GM23338 (cell line): ENCODE measurements around the gene MTA2. TPM values are rescaled to one million over a fixed set of nuclear protein-coding genes. Genes with fewer than 3 reads are reported as not detected.

Experiments
- ATAC-seq: fragments of 200-7000 bp; cut with Tn5 transposase; 3 replicates; pipeline ENCODE4 v1.9.1; 2020
- DNase-seq: peaks from one replicate; pipeline ENCODE4 v3.0.0-alpha.2; 2015; ENCODE audit warnings: low spot score
- H2AFZ ChIP-seq: fragments of 200-600 bp; sonication (generic); 2 replicates; pipeline ENCODE4 v1.8.0; 2016; ENCODE audit warnings: antibody characterized with exemption, mild to moderate bottlenecking, moderate library complexity
- H3F3A ChIP-seq: fragments of 200-600 bp; sonication (generic); replicated peaks from 2 replicates; pipeline ENCODE4 v1.8.0; 2017; ENCODE audit warnings: antibody characterized with exemption, mixed run types, low read depth
- H3K27ac ChIP-seq: fragments of 200-600 bp; sonication (generic); 2 replicates; pipeline ENCODE4 v1.6.1; 2016; ENCODE audit warnings: low read depth
- H3K27me3 ChIP-seq: fragments of 200-600 bp; sonication (generic); 2 replicates; pipeline ENCODE4 v1.8.0; 2016; ENCODE audit warnings: mild to moderate bottlenecking, mixed run types, moderate library complexity; ENCODE audit not compliant: insufficient read depth
- H3K36me3 ChIP-seq: fragments of 200-600 bp; sonication (generic); 2 replicates; pipeline ENCODE4 v1.8.0; 2016; ENCODE audit warnings: mild to moderate bottlenecking; ENCODE audit not compliant: insufficient read depth
- H3K4me1 ChIP-seq: fragments of 200-600 bp; sonication (generic); 2 replicates; pipeline ENCODE4 v1.8.0; 2016; ENCODE audit warnings: mild to moderate bottlenecking, moderate library complexity; ENCODE audit not compliant: insufficient read depth
- H3K4me2 ChIP-seq: fragments of 200-600 bp; sonication (generic); 2 replicates; pipeline ENCODE4 v1.7.1; 2017; ENCODE audit warnings: mixed run types
- H3K4me3 ChIP-seq: fragments of 200-600 bp; sonication (generic); 2 replicates; pipeline ENCODE4 v1.6.1; 2016; ENCODE audit warnings: mixed run types
- H3K79me2 ChIP-seq: fragments of 200-600 bp; sonication (generic); replicated peaks from 2 replicates; pipeline ENCODE4 v1.8.0; 2017; ENCODE audit warnings: mild to moderate bottlenecking; ENCODE audit not compliant: insufficient read depth
- H3K9me2 ChIP-seq: fragments of 200-600 bp; sonication (generic); 2 replicates; pipeline ENCODE4 v1.8.0; 2017; ENCODE audit not compliant: insufficient read depth
- H4K20me1 ChIP-seq: fragments of 200-600 bp; sonication (generic); replicated peaks from 2 replicates; pipeline ENCODE4 v1.8.0; 2017; ENCODE audit warnings: mild to moderate bottlenecking; ENCODE audit not compliant: insufficient read depth
- H3K27ac Mint-ChIP-seq: 2 replicates; pipeline ENCODE4 v1.8.0; 2020; ENCODE audit warnings: inconsistent platforms, mild to moderate bottlenecking, moderate library complexity, mixed read lengths
- H3K27me3 Mint-ChIP-seq: 3 replicates; pipeline ENCODE4 v1.8.0; 2022; ENCODE audit warnings: low read depth, mild to moderate bottlenecking, moderate library complexity, mixed read lengths, inconsistent platforms; ENCODE audit not compliant: insufficient read depth, poor library complexity
- H3K36me3 Mint-ChIP-seq: 3 replicates; pipeline ENCODE4 v1.8.0; 2021; ENCODE audit warnings: low read depth, mild to moderate bottlenecking, inconsistent platforms, moderate library complexity, mixed read lengths
- H3K4me1 Mint-ChIP-seq: 3 replicates; pipeline ENCODE4 v1.8.0; 2020; ENCODE audit warnings: mild to moderate bottlenecking, inconsistent platforms, mixed read lengths
- H3K4me3 Mint-ChIP-seq: 3 replicates; pipeline ENCODE4 v1.8.0; 2021; ENCODE audit warnings: moderate library complexity, mild to moderate bottlenecking, inconsistent platforms, mixed read lengths
- H3K9me3 Mint-ChIP-seq: 3 replicates; pipeline ENCODE4 v1.8.0; 2020; ENCODE audit warnings: moderate library complexity, mild to moderate bottlenecking, inconsistent platforms, mixed read lengths
- EZH2 ChIP-seq: fragments of 200-600 bp; sonication (generic); IDR thresholded peaks from one replicate; pipeline ENCODE4 v1.8.0; 2017; ENCODE audit warnings: antibody characterized with exemption, mild to moderate bottlenecking, low read depth; ENCODE audit not compliant: unreplicated experiment
- JUNB ChIP-seq: IDR thresholded peaks from one replicate; pipeline ENCODE4 v1.6.1; 2016; ENCODE audit warnings: antibody characterized with exemption; ENCODE audit not compliant: unreplicated experiment
- STAT1 ChIP-seq: IDR thresholded peaks from one replicate; pipeline ENCODE4 v1.6.1; 2016; ENCODE audit warnings: antibody characterized with exemption; ENCODE audit not compliant: unreplicated experiment
- polyA plus RNA-seq: library from polyadenylated mRNA; unstranded; fragments of >200 nt; fragmentation: Nextera tagmentation; extraction: Ambion mirVana; gene quantifications from 2 replicates; pipeline ENCODE4 v1.2.1, GENCODE V29; 2016
- total RNA-seq: library from RNA; depleted of rRNA; stranded (reverse); fragments of >200 nt; shearing (Covaris generic); gene quantifications from 2 replicates; pipeline ENCODE4 v1.2.3, GENCODE V29; 2014
- TF ChIP-seq, protein P1 (sequence below): fragments of 250-450 bp; sonication (Bioruptor Pico); IDR thresholded peaks from 2 replicates; pipeline ENCODE4 v1.5.0; 2020; ENCODE audit warnings: mild to moderate bottlenecking, moderate library complexity

The MTA2 gene
- total and polyA plus RNA-seq, 2 experiments from 2014 or later: 22.9 to 102 TPM

DNA sequence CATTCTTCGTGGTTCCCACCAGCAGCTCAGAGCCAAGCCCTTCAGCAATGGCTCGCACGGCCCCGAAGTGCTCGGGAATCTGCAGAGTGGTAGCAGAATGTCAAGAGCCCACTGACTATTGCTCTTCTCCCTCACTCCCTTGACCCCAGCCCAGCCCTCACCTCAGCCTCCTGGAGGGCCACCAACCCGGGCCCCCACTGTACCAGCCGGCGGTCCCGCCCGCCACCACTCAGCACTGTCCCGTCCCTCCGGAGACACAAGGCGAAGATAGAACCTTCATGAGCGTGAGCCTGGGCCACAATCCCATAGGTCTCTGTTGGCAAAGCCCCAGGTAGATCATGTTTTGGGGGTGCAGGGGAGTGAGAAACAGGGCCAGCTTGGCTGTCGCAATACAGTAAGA, 4.2 kb upstream of the MTA2 start:
- Mint-ChIP-seq H3K4me1 (peaks cover 54% of the 10 kb centered on the region), H3K4me3 (no peak overlapping the region), H3K36me3 (peaks cover 11% of the 10 kb centered on the region; the same call in 2 of the 3 replicates), H3K27ac (no peak overlapping the region), H3K27me3 (peaks cover 36% of the 10 kb centered on the region), H3K9me3 (no peaks in the 10 kb centered on the region; the same call in 2 of the 3 replicates)
- no peak overlapping the region for H2AFZ ChIP-seq
- H4K20me1 ChIP-seq: 0 out of 2 replicates have a peak, but pooled peaks cover 6% of the 10 kb centered on the region
- peaks cover 8% of the 10 kb centered on the region; the same call in 1 of the 2 replicates for H3K4me1 ChIP-seq
- H3K4me2 ChIP-seq: no peak overlapping the region
- no peak for DNase-seq
- H3K36me3 ChIP-seq: no peaks in the 10 kb centered on the region
- peaks cover under 1% of the 10 kb centered on the region; the same call in 1 of the 2 replicates for H3K79me2 ChIP-seq
- ATAC-seq: no peak
- H3K4me3 ChIP-seq: no peak overlapping the region
- TF ChIP-seq STAT1: no peak
- TF ChIP-seq, protein P1, sequence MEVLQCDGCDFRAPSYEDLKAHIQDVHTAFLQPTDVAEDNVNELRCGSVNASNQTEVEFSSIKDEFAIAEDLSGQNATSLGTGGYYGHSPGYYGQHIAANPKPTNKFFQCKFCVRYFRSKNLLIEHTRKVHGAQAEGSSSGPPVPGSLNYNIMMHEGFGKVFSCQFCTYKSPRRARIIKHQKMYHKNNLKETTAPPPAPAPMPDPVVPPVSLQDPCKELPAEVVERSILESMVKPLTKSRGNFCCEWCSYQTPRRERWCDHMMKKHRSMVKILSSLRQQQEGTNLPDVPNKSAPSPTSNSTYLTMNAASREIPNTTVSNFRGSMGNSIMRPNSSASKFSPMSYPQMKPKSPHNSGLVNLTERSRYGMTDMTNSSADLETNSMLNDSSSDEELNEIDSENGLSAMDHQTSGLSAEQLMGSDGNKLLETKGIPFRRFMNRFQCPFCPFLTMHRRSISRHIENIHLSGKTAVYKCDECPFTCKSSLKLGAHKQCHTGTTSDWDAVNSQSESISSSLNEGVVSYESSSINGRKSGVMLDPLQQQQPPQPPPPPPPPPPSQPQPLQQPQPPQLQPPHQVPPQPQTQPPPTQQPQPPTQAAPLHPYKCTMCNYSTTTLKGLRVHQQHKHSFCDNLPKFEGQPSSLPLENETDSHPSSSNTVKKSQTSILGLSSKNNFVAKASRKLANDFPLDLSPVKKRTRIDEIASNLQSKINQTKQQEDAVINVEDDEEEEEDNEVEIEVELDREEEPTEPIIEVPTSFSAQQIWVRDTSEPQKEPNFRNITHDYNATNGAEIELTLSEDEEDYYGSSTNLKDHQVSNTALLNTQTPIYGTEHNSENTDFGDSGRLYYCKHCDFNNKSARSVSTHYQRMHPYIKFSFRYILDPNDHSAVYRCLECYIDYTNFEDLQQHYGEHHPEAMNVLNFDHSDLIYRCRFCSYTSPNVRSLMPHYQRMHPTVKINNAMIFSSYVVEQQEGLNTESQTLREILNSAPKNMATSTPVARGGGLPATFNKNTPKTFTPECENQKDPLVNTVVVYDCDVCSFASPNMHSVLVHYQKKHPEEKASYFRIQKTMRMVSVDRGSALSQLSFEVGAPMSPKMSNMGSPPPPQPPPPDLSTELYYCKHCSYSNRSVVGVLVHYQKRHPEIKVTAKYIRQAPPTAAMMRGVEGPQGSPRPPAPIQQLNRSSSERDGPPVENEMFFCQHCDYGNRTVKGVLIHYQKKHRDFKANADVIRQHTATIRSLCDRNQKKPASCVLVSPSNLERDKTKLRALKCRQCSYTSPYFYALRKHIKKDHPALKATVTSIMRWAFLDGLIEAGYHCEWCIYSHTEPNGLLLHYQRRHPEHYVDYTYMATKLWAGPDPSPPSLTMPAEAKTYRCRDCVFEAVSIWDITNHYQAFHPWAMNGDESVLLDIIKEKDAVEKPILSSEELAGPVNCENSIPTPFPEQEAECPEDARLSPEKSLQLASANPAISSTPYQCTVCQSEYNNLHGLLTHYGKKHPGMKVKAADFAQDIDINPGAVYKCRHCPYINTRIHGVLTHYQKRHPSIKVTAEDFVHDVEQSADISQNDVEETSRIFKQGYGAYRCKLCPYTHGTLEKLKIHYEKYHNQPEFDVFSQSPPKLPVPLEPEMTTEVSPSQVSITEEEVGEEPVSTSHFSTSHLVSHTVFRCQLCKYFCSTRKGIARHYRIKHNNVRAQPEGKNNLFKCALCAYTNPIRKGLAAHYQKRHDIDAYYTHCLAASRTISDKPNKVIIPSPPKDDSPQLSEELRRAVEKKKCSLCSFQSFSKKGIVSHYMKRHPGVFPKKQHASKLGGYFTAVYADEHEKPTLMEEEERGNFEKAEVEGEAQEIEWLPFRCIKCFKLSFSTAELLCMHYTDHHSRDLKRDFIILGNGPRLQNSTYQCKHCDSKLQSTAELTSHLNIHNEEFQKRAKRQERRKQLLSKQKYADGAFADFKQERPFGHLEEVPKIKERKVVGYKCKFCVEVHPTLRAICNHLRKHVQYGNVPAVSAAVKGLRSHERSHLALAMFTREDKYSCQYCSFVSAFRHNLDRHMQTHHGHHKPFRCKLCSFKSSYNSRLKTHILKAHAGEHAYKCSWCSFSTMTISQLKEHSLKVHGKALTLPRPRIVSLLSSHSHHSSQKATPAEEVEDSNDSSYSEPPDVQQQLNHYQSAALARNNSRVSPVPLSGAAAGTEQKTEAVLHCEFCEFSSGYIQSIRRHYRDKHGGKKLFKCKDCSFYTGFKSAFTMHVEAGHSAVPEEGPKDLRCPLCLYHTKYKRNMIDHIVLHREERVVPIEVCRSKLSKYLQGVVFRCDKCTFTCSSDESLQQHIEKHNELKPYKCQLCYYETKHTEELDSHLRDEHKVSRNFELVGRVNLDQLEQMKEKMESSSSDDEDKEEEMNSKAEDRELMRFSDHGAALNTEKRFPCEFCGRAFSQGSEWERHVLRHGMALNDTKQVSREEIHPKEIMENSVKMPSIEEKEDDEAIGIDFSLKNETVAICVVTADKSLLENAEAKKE (CRISPR knock-in tag): no peak
- peaks cover 31% of the 10 kb centered on the region for H3K27me3 ChIP-seq
- no peaks in the 10 kb centered on the region for H3K9me2 ChIP-seq
- H3F3A ChIP-seq: peaks cover 20% of the 10 kb centered on the region
- no peak overlapping the region for H3K27ac ChIP-seq

DNA sequence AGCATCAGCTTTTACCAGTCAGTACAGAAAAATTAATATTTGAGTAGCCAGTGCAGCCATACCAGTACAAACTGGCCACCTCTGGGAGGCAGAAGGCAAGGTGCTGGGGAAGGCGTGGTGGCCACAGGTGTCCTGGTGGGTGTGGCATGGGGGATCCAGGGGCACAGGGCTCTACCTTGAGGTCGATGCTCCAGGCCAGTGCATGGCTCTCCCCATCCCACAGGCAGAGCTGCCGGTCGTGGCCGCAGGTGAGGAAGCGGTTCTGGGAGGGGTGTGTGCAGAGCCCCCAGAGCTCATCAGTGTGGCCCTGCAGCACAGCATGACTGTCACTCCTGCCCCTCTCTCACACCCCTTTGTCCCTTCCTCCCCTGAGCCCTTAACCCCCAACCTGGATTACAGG, 3.8 kb upstream of the MTA2 start:
- no peaks in the 10 kb centered on the region for H3K36me3 ChIP-seq
- H3K9me2 ChIP-seq: no peaks in the 10 kb centered on the region
- peaks cover 35% of the 10 kb centered on the region for H3K27me3 Mint-ChIP-seq
- H2AFZ ChIP-seq: no peak overlapping the region
- H3K4me1 Mint-ChIP-seq: peaks cover 52% of the 10 kb centered on the region
- peaks cover 35% of the 10 kb centered on the region for H3K27me3 ChIP-seq
- H3K4me2 ChIP-seq: no peak overlapping the region
- H3K36me3 Mint-ChIP-seq: peaks cover 14% of the 10 kb centered on the region
- no peak overlapping the region for H3K4me3 ChIP-seq
- no peak for TF ChIP-seq JUNB
- TF ChIP-seq EZH2: no peak
- TF ChIP-seq STAT1: no peak
- ATAC-seq (no peak), DNase-seq (no peak)
- peaks cover 5% of the 10 kb centered on the region for H3K79me2 ChIP-seq
- H3K4me1 ChIP-seq: peaks cover 8% of the 10 kb centered on the region; the same call in 1 of the 2 replicates
- no peaks in the 10 kb centered on the region; the same call in 2 of the 3 replicates for H3K9me3 Mint-ChIP-seq
- H3K27ac Mint-ChIP-seq: no peak overlapping the region
- 0 out of 2 replicates have a peak, but pooled peaks cover 6% of the 10 kb centered on the region for H4K20me1 ChIP-seq
- H3K27ac ChIP-seq: no peak overlapping the region
- H3K4me3 Mint-ChIP-seq: no peak overlapping the region; the same call in 2 of the 3 replicates
- peaks cover 20% of the 10 kb centered on the region for H3F3A ChIP-seq
